GM19240 (cell line): ENCODE results near the gene SCNN1B.
"Not testable (repeated sequence)": the region's sequence is repeated elsewhere in the genome, so short reads cannot be mapped to it uniquely, and the experiment has no call there.

ENCODE experiments used
- DNase-seq: peaks from one replicate; pipeline ENCODE4 v3.0.0; 2011; ENCODE audit warnings: low spot score; ENCODE audit not compliant: insufficient read length

The SCNN1B gene, protein sequence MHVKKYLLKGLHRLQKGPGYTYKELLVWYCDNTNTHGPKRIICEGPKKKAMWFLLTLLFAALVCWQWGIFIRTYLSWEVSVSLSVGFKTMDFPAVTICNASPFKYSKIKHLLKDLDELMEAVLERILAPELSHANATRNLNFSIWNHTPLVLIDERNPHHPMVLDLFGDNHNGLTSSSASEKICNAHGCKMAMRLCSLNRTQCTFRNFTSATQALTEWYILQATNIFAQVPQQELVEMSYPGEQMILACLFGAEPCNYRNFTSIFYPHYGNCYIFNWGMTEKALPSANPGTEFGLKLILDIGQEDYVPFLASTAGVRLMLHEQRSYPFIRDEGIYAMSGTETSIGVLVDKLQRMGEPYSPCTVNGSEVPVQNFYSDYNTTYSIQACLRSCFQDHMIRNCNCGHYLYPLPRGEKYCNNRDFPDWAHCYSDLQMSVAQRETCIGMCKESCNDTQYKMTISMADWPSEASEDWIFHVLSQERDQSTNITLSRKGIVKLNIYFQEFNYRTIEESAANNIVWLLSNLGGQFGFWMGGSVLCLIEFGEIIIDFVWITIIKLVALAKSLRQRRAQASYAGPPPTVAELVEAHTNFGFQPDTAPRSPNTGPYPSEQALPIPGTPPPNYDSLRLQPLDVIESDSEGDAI

DNA sequence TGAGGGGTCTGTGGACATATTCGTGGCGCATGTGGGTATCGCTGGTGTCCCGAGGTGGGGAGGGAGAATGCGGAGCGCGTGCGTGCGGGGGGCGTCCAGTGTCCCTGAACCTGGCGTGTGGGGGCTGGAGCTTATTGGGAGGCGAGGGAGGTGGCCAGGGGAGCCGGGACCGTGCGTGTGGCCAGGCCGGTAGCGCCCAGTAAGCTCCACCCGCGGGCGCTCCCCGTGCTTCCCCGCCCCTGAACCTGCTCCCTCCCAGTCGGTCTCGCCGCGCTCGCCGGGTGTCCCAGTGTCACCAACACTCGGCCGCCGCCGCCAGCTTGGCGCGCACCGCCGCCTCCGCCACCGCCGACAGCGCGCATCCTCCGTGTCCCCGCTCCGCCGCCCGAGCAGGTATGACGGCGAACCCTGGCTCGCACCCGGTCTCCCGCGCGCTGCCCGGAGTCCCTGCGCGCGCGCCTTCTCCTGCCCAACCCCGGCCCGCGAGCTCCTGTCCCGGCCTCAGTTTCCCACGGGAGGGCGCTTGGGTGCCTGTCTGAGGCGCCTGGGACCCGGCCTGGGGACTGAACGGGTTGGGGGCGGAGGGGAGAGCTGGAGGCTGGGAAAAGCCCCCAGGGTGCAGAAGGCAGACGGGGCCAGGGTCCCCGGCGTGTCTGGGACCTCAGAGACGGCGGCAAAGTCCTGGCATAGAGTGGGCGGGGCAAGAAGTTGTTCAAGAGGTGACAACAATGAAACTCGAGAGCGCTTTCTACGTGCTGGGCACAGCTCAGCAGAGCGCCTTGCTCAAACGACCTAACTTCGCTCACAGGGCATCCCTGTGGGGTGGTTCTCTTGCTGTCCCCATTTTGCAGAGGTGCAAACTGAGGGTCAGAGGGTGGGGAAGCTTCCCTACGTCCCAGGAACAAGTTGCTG lies at the start of gene SCNN1B:
TSS of gene SCNN1B (plus strand) at position 258 of the 912 bp plus-strand sequence. CDS start 46,298 bp downstream, outside the sequence.
- no peak for DNase-seq

DNA sequence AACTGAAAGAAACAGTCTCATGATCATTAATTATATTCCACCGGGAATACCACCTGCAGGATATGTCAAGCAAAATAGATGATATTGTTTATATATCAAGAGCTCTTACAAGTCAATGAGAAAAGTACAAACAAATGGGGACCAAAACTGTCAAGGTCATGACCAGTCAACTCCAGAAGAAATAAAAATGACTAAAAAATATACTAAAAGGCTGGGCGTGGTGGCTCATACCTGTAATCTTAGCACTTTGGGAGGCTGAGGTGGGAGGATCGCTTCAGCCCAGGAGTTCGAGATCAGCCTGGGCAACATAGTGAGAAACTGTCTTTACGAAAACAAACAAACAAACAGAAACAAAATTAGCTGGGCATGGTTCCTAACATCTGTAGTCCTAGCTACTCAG lies 49.8 kb upstream of the SCNN1B start:
- DNase-seq: no peak

DNA sequence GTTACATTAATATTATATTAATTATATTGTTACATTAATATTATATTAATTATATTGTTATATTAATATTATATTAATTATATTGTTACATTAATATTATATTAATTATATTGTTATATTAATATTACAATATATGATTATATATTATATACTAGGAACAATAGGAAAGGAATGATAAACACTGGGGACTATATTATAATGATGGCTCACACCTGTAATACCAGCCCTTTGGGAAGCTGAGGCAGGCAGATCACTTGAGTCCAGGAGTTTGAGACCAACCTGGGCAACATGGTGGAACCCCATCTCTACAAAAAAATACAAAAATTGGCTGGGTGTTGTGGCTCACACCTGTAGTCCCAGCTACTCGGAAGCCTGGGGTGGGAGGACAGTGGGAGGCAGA lies 48.5 kb upstream of the SCNN1B start:
- DNase-seq: not testable (repeated sequence)

DNA sequence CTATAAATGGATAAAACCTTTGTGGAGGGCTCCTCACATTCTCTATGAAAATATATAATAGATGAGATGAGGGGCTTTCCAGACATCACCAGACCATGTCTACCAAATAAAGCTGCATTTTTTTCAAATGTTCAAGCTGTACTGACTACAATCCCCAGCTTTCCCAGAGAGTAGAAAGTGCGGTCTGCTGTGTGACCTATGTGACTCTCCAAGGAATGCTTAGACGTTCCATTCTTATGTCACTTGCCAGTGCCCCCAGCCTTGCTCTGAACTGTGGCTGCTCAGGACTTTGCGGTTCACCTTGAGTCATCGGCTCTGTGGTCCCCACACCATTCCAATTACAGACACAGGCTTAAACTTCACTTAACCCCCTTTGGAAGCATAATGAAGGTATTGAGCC lies 47.8 kb upstream of the SCNN1B start:
- no peak for DNase-seq

DNA sequence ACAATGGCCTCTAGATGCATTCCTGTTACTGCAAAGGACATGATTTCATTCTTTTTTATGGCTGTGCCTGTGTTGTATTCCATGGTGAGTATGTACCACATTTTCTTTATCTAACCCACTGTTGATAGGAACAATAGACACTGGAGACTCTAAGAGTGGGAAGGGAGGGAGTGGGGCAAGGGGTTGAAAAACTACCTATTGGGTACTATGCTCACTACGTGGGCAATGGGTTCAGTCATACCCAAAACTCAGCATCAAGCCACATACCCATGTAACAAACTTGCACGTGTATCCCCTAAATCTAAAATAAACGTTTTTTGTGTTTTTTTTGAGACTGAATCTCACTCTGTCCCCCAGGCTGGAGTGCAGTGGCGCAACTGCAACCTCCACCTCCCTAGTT lies 47.1 kb upstream of the SCNN1B start:
- DNase-seq: no peak

DNA sequence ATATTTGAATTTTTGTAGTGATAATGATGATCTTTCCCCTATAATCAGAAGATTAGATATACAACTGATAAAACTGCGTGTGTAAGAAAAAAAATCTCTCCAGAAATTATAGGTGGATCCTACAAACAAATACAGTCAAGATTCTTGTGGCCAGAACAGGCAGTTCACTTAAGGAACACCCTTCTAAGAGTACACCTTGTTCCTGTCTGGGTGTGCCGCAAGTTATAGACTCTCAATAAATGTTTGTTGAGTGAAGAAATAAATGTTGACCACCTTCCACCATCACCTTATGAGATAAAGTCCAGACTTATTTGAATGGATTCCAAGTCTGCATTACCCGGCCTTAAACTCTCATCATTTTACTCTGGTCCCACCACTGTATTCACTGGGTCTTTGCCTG lies 45.7 kb upstream of the SCNN1B start:
- DNase-seq: no peak

DNA sequence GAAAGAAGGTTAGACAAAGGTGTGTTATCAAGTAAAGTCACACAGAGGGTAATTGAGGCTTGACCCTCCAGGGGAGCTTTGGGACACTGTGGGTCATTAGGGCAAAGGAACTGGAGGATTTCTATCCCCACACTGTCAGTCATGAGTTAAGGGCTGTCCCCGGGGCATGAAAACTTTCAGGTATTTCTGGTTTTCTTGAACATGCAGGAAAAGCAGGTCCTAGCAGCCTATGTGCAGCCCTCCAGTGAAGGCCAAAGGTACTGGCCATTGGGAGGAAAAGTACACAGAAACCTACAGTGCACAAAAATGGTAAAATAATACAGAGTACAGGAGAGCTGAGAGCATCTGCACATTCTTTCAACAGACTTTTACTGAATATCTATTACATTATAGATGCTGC lies 44.4 kb upstream of the SCNN1B start:
- DNase-seq: no peak

DNA sequence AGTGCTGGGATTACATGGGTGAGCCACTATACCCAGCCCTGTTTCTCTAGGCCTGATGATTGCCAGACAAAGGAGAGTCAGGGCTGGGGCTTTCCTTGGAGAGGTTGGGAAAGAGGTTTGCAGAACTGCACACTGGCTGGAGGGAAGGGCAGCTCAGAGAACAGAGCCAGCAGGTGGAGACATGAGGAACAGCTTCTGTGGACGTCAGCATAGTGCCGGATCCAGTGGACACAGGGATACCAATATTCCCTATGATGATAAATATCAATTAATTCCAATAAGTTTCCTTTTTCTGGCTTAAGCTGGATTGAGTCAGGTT lies 43.2 kb upstream of the SCNN1B start:
- no peak for DNase-seq

DNA sequence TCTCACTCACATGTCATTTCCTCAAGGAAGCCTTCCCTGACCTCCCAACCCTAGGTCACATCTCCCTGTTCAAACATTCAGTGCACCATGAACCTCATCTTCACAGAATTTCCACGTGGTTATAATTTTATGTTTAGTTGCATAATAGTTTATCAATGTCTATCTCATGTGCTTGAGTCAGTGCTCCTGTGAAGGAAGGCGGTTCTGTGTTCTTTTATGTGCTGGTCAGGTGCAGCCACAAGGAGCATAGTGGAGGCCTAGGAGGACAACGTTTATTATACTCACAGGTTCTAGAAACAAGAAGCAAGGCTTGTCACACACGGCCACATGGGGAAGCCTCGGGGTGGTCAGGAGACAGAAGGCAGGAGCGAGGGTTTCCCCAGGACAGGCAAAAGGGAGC lies 34.5 kb upstream of the SCNN1B start:
- DNase-seq: no peak

DNA sequence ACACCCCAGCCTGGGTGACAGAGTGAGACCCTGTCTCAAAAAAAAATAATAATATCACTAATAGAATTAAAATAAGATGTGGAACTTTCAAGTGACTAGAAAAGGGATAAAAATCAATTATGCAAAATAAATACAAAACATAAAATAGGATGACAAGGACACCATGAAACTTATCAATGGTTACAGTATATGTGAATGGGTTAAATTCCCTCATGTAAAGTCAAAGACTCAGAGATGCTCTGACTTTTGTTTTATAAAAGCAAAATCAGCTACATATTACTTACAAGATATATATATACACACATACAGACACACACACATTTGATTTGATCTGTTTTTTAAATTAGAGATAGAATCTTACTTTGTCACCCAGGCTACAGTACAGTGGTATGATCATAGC lies 33.5 kb upstream of the SCNN1B start:
- no peak for DNase-seq

DNA sequence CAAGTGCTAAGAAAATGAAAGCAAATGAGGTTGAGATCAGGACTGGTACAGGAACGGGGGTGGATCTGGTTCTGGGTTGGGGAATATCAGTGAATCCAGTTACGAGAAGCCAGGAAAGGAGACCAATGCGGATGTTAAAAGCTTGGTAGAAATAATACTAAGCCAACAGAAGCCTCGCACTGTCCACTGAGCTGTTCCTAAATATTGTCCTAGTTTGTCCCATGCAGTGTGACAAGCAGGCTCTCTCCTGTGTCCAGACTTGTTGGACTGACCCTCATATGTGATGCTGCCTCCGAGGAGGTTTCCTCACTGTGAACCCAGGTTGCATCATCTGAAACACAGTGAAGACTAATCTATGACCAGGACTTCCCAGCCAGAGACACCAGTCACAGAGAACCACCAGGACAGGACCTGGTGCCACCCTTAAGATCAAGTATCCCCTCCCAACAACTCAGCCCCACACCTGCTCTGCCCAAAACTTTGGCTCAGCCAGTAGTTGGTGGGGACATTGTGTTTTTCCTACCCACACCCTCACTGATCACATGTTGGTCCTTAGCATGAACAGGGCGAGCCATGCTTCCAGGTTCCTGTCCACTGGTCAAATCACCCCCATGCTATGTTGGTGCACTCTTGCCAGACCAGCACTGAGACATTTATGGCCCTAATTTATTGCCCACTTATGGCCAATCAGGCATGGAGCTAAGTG lies 32.7 kb upstream of the SCNN1B start:
- DNase-seq: no peak

DNA sequence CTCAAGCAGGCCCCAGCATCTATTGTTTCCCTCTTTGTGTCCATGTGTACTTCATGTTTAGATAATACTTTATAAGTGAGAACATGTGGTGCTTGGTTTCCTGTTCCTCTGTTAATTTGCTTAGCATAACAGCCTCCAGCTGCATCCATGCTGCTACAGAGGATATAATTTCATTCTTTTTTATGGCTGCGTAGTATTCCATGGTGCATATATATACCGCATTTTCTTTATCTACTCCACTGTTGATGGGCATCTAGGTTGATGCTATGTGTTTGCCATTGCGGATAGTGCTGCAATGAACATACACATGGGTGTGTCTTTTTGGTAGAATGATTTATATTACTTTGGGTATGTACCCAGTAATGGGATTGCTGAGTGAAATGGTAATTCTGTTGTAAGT lies 31.4 kb upstream of the SCNN1B start:
- DNase-seq: no peak

DNA sequence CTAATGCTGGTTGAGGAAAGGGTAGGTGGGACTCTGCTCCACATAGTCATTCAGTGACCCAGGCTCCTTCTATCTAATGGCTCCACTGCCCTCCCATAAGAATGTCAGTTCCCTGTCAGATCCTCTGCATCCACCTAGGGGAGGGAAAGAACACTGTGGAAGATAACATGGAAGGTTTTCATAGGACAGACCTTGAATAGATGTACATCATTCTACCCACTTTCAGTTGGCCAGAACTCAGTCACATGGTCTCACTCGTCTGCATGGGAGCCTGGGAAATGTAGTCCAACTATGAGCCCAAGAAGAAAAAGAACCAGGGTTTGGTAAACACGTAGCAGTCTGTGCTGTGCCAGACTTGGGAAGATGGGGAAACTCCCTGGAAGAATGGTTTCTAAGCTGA lies 27.1 kb upstream of the SCNN1B start:
- no peak for DNase-seq

DNA sequence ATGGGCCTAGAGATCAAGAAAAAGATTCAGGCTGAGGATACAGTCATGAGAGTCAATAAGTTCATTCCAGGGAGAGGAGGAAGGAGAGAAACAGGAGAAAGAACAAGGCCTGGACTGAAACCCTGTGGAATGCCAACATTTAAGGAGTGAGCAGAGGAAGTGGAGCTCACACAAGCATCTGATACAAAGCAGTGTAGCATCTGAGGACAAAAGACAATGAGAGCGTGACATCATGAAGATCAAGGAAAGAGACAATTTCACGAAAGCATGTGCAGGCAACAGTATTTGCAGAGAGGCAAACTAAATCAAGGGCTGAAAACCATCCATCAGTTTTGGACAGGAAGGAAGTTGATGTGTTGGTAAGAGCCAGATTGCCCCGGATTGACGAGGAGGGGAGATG lies 25.3 kb upstream of the SCNN1B start:
- no peak for DNase-seq

DNA sequence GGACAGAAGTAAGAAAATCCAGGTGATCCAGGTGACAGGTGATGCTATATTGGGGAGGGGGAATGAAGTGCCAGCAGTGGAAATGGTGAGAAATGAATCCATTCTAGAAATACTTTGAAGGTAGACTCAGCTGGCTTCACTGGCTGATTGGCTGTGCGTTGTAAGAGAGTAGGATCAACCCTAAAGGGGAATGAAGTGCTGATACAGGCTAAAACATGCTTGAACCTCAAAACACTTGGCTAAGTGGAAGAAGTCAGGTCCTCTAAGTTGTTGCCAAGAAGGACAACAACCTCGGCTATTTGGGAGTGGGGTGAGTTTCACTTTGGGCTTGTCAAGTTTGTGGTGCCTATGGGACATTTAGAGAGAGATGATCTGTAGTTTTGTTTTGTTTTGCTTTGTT lies 24.1 kb upstream of the SCNN1B start:
- DNase-seq: no peak

DNA sequence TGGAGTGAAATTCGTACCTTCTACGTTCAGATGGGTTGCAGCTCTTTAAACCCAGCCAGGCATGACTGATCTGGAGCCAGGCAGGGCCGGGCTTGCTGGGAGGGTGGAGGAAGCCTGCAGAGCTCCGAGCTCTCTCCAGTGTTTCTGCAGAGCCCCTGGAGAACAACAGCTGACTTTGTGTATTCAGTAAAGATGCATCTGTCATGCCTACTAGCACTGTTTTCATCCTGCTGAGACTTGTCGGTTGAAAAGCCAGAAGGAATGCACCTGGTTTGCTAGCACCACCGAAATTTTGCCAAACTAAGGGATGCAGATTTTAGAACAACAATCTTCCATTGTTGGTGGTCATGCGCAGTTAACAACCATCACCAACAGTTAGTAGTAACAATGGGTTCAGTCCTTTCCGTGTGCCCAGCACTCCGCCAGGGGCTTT lies 22.4 kb upstream of the SCNN1B start:
- no peak for DNase-seq

DNA sequence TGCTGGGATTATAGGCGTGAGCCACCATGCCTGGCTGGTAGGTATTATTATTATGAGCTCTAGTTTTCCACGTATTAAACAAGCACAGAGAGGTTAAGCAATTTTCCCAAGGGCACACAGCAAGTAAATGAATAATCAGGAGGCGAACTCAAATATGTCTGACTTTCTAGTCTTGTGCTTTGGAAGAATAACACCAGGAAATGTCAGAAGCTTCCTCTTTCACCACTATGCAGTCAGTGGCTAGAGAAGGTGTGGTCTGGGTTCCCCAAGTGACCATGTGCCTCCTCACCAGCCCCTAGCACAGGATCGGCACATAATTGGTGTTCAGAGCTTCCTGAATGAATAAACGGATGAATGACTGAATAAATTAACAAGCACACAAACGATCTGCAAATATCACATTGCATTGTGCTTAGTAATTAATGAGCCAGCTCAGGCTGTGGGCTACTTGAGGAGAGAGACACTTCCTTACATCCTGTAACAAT lies 21.6 kb upstream of the SCNN1B start:
- no peak for DNase-seq

DNA sequence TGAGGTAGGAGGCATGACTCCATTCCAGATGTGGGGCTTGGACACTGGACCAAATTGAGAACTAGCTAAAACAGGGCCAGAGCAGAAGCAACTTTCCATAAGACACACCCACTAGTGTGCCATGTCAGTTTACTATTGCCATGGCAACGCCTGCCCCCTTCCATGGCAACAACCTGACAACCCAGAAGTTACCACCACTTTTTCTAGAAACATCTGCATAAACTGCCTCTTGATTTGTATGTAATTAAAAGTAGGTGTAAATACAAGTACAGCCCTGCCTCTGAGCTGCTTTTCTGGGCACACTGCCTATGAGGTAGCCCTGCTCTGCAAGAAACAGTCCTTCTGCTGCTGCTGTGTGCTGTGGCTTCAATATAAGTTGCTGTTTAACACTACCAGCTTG lies 19.5 kb upstream of the SCNN1B start:
- no peak for DNase-seq

DNA sequence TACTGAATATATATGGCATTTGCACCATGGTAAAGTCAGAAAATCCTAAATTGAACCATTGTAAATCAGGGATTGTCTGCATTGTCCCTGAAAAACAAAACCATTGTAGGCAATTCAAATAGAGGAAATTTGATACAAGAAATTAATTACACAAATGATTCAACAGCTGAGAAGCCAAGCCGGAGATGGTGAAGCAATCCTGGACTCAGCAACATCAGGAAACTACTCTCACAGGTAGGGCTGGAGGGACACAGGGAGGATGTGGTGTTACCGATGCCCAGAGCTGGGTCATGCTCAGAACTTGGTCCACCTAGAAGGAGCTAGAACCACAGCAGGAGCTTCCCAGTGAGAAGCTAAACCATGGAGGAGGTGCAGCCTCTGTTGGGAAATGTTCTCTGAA lies 18.5 kb upstream of the SCNN1B start:
- no peak for DNase-seq

DNA sequence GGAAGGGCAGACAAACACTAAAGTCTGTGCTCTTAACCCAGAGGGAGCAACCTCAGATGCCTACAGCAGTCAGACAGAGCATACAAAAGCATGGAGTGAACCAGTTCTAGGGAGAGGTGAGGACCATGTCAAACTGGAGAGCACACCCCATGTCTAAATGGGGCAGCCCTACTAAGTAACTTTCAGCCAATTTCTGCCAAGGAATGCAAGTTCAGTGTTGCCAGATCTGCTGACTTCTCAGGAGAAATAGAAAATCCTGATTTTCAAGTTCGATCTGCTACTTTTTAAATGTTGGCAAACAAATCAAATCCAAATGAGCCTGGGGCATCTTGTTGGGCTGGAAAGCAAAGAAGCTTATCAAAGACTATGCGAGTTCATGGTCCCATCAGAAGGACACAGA lies 17.5 kb upstream of the SCNN1B start:
- no peak for DNase-seq

DNA sequence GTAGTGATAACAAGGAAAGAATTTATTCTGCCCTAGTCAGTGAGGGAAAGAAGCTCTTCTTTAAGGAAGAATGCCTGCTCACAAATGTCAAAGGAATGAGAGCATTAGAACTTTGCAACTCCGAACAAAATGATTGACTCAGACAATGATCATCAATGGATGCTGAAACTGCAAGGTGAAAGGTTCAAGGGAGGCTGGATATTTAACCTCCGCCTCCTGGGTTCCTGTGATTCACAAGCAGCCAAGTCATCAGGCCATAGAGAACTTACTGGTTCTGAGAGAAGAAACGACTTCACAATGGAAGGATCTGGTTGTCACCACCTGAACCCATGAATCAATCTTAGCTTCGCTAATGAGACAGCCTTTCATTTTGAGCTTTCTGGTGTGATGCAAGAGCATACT lies 16.0 kb upstream of the SCNN1B start:
- no peak for DNase-seq
